Measurements from ENCODE around the gene XRN1. TPM values are rescaled to one million over a fixed set of nuclear protein-coding genes. Genes with fewer than 3 reads are reported as not detected.

XRN1 gene
- total and polyA plus RNA-seq, 10 of the 15 experiments (the other 5 are each of a cell fraction or from before 2014, with no cell fraction given) = 1.7 to 38.8 (median 15.5) TPM

GRCh38 chr3:142445816-142446254, 2.0 kb downstream of the XRN1 start (continued):
- TF ChIP-seq USF2 (IDR thresholded peaks at IDR 0.05; ENCODE audit: borderline replicate concordance, low read depth, low read length) (no peak), GATAD2B (conservative IDR thresholded peaks at IDR 0.05; ENCODE audit: low read depth) (no peak), CBX3 (IDR thresholded peaks at IDR 0.05; ENCODE audit: borderline replicate concordance, low read depth) (no peak), FOXM1 (IDR thresholded peaks at IDR 0.05; ENCODE audit: low read depth, low read length) (no peak), SMARCA5 (IDR thresholded peaks at IDR 0.05) (peak; percentile 50; the same call in 1 of the 2 replicates), JUNB (IDR thresholded peaks at IDR 0.05) (peak; percentile 62), POLR2AphosphoS2 (IDR thresholded peaks at IDR 0.05; ENCODE audit: low read depth, low read length) (no peak), PAX5 (IDR thresholded peaks at IDR 0.05; ENCODE audit: borderline replicate concordance, low read depth, low read length) (no peak), WRNIP1 (IDR thresholded peaks at IDR 0.05; ENCODE audit: borderline replicate concordance, low read depth, low read length) (no peak), TAF1 (IDR thresholded peaks at IDR 0.05; ENCODE audit: borderline replicate concordance, low read depth, low read length) (no peak), NFYA (IDR thresholded peaks at IDR 0.05; ENCODE audit: borderline replicate concordance, low read depth, low read length) (no peak), SIX5 (IDR thresholded peaks at IDR 0.05; ENCODE audit: low read depth, low read length, severe bottlenecking) (no peak), DPF2 (IDR thresholded peaks at IDR 0.05) (no peak)
- TF ChIP-seq, protein P1, sequence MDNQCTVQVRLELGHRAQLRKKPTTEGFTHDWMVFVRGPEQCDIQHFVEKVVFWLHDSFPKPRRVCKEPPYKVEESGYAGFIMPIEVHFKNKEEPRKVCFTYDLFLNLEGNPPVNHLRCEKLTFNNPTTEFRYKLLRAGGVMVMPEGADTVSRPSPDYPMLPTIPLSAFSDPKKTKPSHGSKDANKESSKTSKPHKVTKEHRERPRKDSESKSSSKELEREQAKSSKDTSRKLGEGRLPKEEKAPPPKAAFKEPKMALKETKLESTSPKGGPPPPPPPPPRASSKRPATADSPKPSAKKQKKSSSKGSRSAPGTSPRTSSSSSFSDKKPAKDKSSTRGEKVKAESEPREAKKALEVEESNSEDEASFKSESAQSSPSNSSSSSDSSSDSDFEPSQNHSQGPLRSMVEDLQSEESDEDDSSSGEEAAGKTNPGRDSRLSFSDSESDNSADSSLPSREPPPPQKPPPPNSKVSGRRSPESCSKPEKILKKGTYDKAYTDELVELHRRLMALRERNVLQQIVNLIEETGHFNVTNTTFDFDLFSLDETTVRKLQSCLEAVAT (IDR thresholded peaks at IDR 0.05) = peak; percentile 56; the same call in 1 of the 2 replicates
- TF ChIP-seq, protein P2, sequence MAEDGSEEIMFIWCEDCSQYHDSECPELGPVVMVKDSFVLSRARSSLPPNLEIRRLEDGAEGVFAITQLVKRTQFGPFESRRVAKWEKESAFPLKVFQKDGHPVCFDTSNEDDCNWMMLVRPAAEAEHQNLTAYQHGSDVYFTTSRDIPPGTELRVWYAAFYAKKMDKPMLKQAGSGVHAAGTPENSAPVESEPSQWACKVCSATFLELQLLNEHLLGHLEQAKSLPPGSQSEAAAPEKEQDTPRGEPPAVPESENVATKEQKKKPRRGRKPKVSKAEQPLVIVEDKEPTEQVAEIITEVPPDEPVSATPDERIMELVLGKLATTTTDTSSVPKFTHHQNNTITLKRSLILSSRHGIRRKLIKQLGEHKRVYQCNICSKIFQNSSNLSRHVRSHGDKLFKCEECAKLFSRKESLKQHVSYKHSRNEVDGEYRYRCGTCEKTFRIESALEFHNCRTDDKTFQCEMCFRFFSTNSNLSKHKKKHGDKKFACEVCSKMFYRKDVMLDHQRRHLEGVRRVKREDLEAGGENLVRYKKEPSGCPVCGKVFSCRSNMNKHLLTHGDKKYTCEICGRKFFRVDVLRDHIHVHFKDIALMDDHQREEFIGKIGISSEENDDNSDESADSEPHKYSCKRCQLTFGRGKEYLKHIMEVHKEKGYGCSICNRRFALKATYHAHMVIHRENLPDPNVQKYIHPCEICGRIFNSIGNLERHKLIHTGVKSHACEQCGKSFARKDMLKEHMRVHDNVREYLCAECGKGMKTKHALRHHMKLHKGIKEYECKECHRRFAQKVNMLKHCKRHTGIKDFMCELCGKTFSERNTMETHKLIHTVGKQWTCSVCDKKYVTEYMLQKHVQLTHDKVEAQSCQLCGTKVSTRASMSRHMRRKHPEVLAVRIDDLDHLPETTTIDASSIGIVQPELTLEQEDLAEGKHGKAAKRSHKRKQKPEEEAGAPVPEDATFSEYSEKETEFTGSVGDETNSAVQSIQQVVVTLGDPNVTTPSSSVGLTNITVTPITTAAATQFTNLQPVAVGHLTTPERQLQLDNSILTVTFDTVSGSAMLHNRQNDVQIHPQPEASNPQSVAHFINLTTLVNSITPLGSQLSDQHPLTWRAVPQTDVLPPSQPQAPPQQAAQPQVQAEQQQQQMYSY (CRISPR knock-in tag; IDR thresholded peaks at IDR 0.05) = no peak
- TF ChIP-seq, protein P3, sequence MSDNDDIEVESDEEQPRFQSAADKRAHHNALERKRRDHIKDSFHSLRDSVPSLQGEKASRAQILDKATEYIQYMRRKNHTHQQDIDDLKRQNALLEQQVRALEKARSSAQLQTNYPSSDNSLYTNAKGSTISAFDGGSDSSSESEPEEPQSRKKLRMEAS (IDR thresholded peaks at IDR 0.05; ENCODE audit: low read depth, low read length) = no peak
